Myocyte (in vitro differentiated cells): ENCODE data around the gene CDC42BPA. TPM values are rescaled to one million over a fixed set of nuclear protein-coding genes. Genes with fewer than 3 reads are reported as not detected.
A peak's percentile ranks its signal among the peaks of the same experiment; 100 is the strongest.
"Not testable (repeated sequence)": the region's sequence is repeated elsewhere in the genome, so short reads cannot be mapped to it uniquely, and the experiment has no call there.

ENCODE experiments used
- DNase-seq: peaks from one replicate; pipeline ENCODE4 v3.0.0-alpha.2; 2012; ENCODE audit warnings: low read depth
- total RNA-seq: library from RNA; depleted of rRNA; stranded (reverse); fragments of >200 nt; gene quantifications from 2 replicates; pipeline ENCODE4 v1.2.3, GENCODE V29; 2014

Gene CDC42BPA
- total RNA-seq, 1 donor from 2014 or later: 54.3 TPM

- no peak for DNase-seq
Measured at GRCh38 chr1:227265891-227266290, 52.4 kb downstream of the CDC42BPA start.

- DNase-seq: no peak
Measured at GRCh38 chr1:227263869-227264268, 54.4 kb downstream of the CDC42BPA start.

DNA sequence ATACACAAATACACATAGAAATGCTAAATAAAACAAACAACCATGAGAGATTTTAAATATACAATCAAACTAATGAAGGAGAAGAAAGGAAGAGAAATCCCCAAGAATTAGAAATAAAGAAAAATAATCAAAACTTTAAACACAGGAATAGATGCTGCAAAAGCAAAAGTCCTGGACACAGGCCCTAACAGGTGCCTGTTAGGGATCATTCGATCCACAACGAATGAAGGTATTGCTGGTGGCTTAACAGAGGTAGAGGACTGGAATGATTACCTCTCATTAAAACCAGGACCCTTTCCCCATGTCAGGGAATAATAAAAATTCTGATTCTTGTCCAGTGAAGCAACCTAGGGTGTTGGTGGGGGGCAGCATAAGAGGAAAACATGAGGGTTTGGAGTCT, 56.8 kb downstream of the CDC42BPA start:
- DNase-seq: no peak

DNA sequence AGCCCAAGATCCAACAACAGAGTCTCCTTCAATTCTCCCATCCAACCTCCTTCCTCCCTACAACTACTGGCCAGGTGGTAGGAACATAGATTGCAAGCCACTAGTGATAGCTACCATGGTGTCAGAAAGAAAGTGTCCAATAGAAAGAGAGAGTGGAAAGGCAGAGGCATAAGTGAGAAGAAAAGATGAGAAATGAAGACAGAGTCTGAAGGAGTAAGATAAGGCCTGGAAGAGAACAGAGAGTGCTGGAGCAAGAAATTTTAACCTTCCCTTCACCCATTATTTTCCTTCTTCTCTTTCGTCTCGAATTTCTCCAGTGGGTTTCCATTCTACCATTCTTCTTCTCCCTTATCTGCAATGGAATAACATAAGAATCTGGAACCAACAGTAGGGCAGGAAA, 57.9 kb downstream of the CDC42BPA start:
- no peak for DNase-seq

- DNase-seq: no peak
Measured at GRCh38 chr1:227257964-227258363, 60.3 kb downstream of the CDC42BPA start.

GRCh38 chr1:227255086-227255732, 63.1 kb downstream of the CDC42BPA start:
- DNase-seq: no peak

- DNase-seq: no peak
Measured at GRCh38 chr1:227253065-227253464, 65.2 kb downstream of the CDC42BPA start.

DNA sequence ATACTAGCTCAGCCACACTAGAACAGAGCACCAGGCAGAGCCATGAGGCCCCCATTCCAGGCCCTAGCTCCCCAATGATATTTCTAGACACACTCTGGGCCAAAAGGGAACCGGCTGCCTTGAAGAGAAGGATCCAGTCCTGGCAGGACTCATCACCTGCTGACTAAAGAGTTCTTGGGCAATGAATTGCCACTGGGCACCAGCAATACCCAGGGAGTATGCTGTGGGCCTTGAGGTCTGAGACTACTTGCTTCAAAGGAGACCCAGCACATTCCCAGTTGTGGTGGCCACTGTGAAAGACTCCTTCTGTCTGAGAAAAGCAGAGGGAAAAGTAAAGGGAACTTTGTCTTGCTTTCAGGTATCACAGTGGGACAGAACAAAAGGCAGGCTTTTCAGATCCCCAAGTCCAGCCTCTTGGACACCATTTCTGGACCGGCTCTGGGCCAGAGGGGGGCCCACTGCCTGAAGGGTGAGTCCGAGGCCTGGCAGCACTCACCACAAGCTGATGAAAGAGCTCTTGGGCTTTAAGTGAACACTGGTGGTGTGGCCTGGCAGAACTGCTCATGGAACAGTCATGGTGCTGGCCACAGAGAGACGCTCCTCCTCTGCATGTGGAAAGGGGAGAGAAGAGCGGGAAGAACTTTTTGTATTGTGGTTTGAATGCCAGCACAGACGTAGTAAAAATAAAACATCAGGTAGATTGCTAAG, 72.5 kb downstream of the CDC42BPA start:
- DNase-seq: peak; percentile 39

DNA sequence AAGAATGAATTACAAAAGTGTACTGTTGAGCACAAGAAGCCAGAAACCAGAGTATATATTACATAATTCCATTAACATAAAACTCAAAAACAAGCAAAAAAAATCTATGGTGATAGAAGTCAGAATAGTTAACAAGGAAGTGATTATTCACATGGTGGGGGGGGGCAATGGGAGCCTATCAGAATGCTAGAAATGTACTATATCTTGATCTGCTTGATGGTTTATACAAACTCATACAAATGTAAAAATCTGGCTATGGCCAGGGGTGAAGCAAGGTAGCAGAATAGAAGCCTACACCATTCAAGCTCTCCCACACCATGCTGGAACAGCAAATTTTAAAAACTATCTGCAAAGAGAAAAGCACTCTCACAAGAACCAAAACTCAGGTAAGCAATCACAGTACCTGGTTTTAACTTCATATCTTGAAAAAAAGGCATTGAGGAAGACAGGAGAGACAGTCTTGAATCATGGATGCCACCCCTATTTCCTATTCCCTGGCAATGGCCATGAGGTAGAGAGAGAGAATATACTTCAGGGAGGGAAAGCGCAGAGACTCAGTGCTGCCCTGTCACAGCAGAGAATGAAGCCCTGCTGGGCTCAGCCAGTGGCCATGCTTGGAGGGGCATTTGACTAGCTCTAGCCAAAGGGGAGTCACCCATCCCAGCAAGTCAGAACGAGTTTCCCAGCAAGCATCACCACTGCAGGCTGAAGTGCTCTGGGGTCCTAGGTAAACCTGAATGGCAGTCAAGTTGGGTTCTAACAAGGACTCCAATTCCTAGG, 73.8 kb downstream of the CDC42BPA start:
- no peak for DNase-seq

- DNase-seq: no peak
Measured at GRCh38 chr1:227242811-227243682, 75.2 kb downstream of the CDC42BPA start.

DNA sequence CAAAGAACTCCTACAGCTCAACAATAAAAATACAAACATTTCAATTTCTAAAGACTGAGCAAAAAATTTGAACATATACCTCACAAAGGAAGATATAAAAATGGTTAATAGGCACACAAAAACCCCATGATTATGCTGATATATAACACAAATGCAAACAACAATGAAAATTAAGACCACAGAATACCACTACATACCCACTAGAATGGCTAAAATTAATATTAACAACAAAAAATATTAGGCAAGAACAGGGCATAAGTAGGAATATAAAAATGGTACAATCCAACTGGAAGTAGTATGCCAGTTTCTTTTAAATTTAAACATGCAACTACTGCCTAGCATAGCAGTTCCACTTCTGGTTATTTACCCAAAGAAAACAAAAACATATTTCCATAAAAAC, 77.3 kb downstream of the CDC42BPA start:
- DNase-seq: no peak

GRCh38 chr1:227234998-227235405, 83.3 kb downstream of the CDC42BPA start:
- peak; percentile 74 for DNase-seq

DNA sequence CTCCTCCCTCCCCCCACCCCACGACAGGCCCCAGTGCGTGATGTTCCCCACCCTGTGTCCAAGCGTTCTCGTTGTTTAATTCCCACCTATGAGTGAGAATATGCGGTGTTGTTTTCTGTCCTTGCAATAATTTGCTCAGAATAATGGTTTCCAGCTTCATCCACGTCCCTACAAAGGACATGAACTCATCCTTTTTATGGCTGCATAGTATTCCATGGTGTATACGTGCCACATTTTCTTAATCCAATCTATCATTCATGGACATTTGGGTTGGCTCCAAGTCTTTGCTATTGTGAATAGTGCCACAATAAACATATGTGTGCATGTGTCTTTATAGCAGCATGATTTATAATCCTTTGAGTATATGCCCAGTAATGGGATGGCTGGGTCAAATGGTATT, 87.2 kb downstream of the CDC42BPA start:
- not testable (repeated sequence) for DNase-seq

DNA sequence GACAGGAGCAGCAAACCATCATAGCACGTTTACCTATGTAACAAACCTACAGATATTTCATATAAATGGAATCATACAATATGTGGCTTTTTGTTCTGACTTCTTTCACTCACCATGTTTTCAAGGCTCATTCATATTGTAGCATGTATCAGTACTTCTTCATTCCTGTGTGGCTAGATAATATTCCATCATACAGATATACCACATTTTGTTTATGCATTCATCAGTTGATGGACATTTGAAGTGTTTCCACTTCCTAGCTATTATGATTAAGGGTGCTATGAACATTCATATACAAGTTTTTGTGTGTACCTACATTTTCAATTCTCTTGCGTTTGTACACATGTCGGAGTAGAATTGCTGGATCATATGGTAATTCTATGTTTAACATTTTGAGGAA, 90.1 kb downstream of the CDC42BPA start:
- DNase-seq: no peak

DNA sequence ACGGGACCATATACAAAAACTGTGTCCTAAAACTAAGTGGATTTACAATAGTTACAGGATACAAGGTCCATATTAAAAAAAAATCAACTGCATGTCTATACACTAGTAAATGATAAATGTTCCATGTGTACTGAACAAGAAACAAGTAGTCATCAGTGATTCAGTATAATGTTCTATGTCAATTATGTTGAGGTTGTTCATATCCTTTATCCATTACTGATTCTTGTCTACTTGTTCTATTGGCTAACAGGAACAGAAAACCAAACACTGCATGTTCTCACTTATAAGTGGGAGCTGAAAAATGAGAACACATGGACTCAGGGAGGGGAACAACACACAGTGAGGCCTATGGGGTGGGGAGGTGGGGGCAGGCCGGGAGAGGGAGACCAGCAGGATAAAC, 90.5 kb downstream of the CDC42BPA start:
- no peak for DNase-seq

DNA sequence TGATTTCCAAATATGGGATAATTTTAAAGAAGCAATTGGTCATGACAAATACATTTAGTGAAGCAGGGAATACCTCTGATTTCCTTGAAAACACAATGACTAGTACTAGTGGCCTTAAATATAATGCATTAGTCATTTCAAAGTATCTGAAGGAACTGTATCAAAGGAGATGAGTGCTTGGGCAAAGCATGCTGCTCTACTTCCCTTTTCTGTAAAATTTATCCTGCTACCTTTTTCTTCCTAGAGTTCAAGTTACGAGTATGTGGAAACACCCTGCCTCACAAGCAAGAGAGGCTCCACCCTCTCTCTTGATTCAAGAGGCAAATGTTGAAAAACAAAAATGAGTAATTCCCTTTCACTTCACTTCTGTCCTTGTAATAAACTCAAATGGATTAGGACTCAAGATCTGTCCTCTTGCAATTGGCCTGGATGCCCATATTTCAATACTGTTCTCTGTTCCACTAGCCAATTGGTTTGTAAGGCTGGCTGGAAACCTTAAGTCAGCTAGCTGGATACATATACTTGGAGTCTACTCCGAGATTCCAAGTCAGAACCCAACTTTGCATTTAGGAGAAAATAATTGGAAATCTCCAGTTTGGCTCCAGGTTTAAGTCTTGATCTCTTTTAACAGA, 92.5 kb downstream of the CDC42BPA start:
- peak; percentile 16 for DNase-seq

- DNase-seq: no peak
Measured at GRCh38 chr1:227223171-227223806, 95.0 kb downstream of the CDC42BPA start.

- peak; percentile 10 for DNase-seq
Measured at GRCh38 chr1:227219715-227220292, 98.5 kb downstream of the CDC42BPA start.

- DNase-seq: no peak
Measured at GRCh38 chr1:227218870-227219573, 99.3 kb downstream of the CDC42BPA start.
